C4-2B (cell line): ENCODE data around the gene PLCH2.

ENCODE experiments used
- ZFX ChIP-seq: fragments of 450-650 bp; IDR thresholded peaks from 2 replicates; pipeline ENCODE4 v1.6.1; 2017
- TF ChIP-seq, protein P1 (sequence below): fragments of 450-650 bp; conservative IDR thresholded peaks from 2 replicates; pipeline ENCODE4 v1.5.1; 2017; ENCODE audit warnings: mild to moderate bottlenecking

DNA sequence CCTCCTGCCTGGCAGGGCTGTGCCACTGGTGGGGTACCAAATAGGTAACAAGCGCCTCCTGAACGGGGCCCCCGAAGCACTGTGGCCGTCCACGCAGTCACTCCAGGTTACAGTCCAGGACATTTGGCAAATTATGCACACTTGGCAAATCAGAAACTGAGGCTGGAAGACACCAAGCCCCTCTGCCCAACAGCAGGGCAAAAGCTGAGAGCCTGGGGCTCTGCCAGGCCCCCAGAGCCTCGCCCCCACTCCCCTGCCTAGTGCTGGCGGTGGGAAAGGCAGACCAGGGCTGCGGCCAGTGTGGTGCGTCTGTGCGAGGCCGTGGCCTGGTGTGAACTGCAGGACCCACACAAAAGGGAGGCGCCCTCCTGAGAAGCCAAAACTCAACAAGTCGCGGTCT lies 40.9 kb downstream of the PLCH2 start:
- TF ChIP-seq, protein P1, sequence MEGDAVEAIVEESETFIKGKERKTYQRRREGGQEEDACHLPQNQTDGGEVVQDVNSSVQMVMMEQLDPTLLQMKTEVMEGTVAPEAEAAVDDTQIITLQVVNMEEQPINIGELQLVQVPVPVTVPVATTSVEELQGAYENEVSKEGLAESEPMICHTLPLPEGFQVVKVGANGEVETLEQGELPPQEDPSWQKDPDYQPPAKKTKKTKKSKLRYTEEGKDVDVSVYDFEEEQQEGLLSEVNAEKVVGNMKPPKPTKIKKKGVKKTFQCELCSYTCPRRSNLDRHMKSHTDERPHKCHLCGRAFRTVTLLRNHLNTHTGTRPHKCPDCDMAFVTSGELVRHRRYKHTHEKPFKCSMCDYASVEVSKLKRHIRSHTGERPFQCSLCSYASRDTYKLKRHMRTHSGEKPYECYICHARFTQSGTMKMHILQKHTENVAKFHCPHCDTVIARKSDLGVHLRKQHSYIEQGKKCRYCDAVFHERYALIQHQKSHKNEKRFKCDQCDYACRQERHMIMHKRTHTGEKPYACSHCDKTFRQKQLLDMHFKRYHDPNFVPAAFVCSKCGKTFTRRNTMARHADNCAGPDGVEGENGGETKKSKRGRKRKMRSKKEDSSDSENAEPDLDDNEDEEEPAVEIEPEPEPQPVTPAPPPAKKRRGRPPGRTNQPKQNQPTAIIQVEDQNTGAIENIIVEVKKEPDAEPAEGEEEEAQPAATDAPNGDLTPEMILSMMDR: no peak
- TF ChIP-seq ZFX: no peak
